ENCODE results near the gene SP100. TPM values are rescaled to one million over a fixed set of nuclear protein-coding genes. Genes with fewer than 3 reads are reported as not detected.
"Not testable (repeated sequence)": the region's sequence is repeated elsewhere in the genome, so short reads cannot be mapped to it uniquely, and the experiment has no call there.

Gene SP100
- polyA plus RNA-seq, 1 donor, result 33.5 TPM

DNA sequence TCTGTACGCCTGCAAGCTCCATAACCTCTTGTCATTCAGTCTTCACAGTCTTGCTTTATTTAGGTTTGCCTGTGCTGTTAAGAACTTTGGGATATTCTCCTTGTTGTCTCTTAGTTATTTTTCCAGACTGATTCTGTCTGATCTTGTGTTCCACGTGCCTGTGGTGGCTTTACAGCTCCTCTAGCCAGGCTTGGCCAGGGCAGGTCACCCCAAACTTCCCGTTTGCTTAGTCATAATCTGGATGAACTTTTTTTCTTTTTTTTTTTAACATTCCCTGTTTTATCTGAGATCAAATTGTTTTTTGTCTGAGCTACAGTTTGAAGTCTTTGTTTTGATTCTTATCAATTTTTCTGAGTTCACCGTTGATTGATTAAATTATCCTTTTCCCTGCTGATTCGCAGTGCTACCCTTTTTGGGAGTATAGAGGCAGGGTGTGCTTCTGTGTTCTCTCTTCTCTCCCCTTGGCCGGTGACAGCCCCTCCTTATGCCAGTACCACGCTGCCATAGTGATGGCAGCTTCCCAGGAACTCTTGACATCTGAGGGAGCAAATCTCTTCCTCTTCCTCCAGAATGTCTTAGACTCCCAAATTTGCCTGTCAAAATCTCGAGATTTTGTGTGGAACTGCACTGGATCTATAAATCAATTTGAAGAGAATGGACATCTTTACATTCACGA is 2.5 kb downstream of the SP100 start:
- DNase-seq, result no peak

DNA sequence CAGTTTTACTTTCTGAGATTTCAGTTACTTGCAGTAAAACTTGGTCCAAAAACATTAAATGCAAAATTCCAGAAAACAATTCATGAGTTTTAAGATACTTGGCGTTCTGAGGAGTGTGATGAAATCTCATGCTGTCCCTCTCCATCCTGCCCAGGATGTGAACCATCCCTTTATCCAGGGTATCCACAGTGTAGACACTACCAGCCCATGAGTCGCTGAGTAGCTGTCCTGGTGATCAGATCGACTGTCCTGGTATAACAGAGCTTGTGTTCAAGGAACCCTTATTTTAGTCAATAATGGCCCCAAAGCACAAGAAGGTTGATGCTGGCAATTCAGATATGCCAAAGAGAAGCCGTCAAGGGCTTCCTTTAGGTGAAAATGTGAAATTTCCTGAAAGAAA is 3.2 kb downstream of the SP100 start:
- DNase-seq, result no peak

DNA sequence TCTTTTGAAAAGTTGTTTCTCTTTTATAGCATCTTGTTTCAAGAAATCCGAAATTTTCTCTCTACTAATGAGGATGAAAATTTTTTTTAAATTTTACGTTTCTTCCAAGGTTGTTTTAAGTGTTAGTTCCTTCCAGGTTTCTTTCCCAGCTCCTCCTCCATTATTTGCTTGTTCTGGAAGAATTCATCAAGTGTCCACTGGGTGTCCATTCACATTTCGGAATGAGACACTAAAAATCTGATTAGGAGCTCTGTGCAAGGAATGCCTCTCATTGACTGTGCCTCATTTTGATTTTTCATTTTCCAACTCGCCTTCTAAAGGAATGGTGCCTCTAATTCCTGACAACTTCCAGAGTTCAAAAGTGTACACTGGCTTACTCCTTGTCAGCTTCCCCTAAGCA is 6.1 kb downstream of the SP100 start:
- DNase-seq, result no peak

DNA sequence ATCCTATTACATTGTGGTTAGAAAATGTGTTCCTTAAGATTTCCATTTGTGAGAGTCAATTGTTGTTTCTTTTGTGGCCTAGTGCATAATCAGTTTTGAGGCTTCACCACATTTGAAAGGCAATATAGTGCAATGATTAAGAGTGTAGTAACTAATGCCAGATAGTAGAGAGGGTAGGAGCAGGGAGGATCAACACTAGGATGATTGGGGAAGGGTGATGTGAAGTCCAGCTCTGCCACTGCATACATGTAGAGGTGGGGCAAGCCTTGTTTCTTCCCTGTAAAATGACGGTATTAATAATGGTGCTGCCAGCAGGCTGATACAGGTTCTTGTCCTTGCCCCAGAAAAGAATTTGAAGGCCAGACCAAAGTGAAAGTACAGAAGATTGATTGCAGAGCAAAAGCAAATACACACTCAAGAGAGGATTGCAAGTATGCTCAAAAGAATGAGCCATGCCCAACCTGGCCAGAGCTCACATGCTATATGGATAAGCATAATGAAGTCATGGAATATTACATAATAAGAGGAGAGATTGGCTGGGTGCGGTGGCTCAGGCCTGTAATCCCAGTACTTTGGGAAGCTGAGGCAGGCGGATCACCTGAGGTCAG is 8.0 kb downstream of the SP100 start:
- no peak for DNase-seq

DNA sequence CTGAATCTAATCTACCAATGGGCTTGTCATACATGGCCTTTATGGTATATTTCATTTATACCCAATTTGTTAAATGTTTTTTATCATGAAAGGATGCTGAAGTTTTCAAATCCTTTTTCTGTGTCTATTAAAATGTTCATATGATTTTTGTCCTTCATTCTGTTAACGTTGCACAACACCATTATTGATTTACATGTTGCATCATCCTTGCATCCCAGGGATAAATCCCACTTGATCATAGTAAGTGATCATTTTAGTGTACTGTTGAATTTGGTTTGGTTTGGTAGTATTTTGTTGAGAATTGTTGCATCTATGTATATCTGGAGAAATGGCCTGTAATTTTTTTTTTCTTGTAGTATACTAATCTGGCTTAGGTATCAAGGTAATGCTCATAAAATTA is 9.4 kb downstream of the SP100 start:
- DNase-seq, result no peak

DNA sequence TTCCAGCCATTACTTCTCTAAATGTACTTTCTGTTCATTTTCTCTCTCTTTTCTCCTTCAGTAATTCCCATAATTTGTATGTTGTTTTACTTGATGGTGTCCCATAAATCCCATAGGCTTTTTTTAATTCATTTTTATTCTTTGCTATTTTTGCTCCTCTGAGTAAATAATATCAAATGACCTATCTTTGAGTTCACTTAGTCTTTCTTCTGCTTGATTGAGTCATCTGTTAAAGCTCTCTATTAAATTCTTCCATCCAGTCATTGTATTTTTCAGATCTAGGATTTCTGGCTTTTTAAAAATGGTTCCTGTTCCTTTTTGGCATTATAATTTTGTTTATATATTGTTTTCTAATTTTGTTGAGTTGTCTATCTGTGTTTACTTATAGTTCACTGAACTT is 13.5 kb downstream of the SP100 start:
- no peak for DNase-seq

DNA sequence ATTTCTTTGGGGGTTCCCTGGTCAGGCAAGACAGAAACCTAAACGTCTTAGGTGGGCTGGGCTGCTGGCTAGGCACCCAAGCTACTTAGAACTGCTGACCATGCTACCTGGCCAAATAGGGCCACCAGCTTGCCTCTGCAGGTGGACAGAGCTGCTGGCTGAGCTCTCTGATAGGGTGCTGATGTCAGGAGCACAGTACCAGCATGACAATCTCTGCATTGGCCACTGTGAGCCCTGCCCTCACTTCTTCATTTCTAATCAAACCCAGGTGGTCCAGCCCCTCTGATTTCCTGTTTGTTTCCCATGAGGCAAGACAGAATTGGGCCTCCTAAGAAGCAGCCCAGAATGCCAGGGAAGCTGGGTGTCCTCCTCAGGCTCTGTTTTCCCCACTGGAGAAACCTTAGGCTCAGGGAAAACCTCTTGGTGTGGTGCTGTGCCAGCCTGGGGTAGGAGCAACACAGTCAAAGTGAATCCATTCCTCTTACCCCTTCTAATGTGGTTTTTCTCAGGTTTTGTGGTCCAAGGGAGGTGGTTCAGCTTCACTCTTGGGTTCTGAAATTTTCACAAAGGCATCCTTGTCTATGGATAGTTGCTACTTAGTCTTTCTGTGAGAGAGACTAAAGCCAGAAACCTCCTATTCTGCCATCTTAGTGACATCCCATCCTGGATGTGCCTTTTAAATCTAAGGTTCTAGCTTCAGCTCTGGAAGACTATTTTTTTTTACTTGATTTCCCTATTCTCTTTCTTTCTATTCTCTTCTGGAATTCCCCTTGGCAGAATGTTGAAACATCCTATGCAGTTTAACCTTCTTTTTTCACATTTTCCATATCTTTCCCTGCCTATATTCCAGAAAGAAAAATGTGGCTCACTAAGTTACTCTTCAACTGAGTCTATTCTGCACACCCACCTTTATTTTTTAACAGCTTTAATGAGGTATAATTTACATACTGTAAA is 15.2 kb downstream of the SP100 start:
- DNase-seq, result no peak

DNA sequence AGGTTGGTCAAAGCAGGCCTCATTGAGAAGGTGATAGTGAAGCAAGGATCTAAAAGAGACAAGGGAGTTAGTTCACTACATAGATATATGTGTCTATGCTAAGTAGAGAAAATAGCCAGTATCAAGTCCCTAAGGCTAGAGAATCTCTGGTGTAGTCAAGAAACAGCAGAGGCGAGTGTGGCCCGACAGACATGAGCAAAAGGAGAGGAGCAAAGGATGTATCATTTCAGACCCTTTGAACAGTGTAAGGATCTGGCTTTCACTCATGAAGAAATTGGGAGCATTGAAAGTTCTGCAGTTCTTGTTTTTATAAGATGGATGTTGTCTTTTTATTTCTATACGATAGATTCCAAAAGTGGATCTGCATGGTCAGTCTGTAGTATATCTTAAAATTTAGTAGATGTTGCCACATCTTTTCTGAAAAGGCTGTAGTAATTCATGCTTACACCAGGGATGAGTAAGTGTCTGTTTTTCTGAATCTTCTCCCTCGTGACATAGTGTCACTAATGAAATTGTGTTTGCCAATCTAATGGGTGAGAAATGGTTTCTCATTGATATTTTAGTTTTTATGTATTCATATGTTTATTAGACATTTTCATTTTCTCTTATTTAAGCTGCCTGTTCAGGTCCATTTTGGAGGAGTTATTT is 18.8 kb downstream of the SP100 start:
- DNase-seq, result no peak

DNA sequence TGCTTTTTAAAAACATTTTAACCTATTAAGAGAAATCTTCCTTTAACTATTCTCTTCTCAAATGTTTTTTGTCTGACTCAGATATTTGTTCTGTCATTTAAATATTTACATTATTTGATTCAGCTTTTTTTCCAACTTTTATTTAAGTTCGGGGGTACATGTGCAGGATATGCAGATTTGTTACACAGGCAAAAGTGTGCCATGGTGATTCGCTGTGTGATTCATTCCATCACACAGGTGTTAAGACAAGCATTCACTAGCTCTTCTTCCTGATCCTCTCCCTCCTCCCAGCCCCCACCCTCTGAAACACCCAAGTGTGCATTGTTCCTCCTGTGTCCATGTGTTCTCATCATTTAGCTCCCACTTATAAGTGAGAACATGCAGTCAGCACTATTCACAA is 19.4 kb downstream of the SP100 start:
- no peak for DNase-seq

DNA sequence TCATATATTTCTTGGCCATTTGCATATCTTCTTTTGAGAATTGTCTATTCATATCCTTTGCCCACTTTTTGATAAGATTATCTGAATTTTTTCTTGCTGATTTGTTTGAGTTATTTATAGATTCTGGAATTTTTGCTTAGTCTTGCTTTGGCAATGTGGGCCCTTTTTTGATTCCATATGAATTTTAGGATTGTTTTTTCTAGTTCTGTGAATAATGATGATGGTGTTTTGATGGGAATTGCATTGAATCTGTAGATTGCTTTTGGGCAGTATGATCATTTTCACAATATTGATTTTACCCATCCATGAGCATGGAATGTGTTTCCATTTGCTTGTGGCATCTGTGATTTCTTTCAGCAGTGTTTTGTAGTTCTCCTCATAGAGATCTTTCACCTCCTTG is 23.1 kb downstream of the SP100 start:
- not testable (repeated sequence) for DNase-seq

DNA sequence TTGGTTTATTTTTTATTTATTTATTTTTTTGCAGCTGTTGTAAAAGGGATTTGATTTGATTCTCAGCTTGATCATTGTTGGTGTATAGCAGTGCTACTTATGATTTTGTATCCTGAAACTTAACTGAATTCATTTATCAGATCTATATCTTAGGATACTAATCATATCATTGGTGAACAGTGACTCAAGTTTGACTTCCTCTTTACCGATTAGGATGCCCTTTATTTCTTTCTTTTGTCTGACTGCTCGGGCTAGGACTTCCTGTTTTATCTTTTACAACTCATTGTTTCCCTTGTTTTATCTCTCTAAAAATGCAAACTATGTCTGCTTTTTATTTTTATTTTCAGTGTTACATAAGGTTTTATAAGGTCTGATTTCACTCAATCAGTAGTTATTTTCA is 23.6 kb downstream of the SP100 start:
- DNase-seq, result no peak

DNA sequence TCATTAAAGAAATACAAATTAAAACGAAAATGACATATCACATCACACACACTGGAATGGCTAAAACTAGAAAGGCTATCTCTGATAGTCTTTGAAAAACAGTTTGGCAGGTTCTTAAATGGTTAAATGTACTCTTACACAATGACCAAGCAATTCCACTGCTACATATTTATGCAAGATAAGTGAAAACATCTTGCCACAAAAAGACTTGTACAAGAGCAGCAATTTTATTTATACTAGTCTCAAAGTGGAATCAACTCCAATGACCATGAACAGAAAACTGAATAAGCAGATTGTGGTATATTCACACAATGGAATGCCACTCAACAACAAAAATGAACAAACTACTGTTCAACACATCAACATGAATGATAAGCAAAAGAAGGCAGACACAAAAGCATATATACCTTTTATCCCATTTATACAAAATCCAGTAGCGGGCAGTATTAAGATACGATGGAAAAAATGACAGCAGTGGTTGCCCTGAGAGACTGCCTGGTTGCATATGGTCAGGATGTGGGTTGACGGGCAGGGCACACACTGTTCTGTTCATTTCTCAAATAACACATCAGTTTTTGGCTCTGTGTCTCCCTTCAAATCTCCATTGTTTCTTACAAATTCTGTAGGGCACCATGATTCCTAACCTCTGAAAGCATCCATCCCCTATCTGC is 25.4 kb downstream of the SP100 start:
- DNase-seq, result no peak

DNA sequence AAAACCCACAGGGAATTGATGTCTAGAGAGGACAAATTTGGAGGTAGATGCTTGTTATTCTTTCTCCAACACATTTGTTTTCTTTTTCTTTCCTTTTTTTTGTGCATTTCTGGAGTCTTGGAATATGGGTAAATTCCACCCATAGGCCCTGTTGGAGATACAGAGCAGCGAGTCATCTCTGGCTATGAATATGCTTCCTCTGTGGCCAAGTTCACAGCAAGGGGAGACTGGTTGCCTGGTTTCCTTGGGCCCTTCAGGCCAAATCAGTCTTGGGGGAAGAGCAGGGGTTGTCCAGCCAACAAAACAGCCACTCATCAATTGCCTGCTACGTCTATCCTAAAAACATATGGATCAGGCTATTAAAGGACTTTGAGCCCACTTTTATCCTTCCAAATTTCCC is 27.5 kb downstream of the SP100 start:
- no peak for DNase-seq

DNA sequence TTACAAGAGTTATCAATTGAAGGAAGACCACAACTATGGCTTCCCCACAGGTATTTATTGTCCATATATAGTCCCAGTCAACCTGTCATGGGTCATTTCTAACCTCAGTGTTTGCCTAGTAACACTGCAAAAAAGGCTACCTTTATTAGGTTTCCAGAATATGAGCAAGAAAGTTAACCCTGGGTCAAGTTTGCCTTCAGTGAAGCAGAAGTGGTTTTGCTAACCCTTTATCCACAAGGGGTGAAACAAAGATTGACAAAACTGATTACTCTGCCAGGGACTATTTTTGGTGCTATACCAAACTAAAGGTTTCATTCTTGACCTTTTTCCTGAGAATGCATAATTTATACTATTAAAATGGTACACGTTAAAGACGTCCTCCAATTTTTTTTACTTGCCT is 28.8 kb downstream of the SP100 start:
- no peak for DNase-seq

DNA sequence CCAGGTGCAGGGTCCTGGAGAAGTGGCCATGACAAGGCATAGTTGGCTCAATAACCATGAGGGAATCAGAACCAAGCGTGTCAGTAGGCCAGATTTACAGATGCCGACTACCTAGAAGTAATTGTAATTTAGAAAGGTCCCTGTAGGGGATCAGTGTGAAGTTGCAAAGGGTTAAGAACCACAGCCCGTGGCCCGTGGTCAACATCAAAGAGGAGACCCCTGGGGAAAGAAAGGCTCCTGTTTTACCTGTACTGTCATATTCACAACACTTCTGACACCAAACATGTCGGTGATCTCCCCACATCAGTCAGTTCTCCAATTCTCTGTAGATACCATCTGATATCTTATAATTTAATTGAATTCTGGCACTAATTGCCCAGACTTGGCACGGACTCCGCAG is 31.0 kb downstream of the SP100 start:
- DNase-seq, result no peak

DNA sequence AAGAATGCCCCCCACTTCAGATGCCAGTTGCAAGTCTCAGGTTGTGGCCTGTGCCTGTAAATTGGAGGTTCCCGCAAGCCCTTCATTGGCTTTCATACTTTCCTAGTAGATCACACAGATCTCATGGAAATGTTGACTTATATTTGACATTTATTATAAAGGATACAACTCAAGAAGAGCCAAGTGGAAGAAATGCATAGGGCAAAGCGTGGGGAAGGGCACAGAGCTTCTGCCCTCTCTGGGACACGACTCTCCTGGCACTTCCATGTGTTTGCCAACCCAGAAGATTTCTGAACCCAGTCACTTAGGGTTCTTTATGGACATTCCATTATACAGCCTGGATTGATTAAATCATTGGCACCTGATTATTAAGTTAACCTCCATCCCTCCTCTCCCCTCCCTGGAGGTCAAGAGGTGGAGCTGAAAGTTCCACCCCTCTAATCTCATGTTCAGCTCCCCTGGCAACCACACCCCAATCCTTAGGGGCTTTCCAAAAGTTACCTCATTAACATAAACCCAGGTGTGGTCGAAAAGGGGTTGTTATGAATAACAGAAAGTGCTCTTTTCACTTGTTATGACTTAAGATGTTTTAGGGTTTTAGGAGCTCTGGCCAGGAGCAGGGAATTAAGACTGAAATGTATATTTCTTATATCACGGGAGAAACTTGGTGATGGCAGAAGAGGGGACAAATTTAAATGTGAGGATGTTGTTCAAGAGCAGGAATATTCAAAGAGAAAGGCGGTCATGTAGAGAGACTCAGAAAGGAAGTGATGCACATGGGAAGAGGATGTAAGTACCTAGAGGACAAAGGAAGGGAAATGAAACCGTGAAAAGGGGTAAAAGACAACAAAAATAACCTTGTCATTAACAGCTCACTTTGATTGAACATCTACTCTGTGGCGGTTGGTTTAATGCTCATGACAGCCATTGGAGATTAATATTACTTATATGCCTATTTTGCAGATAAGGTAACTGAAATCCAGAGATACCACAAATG is 31.8 kb downstream of the SP100 start:
- no peak for DNase-seq

DNA sequence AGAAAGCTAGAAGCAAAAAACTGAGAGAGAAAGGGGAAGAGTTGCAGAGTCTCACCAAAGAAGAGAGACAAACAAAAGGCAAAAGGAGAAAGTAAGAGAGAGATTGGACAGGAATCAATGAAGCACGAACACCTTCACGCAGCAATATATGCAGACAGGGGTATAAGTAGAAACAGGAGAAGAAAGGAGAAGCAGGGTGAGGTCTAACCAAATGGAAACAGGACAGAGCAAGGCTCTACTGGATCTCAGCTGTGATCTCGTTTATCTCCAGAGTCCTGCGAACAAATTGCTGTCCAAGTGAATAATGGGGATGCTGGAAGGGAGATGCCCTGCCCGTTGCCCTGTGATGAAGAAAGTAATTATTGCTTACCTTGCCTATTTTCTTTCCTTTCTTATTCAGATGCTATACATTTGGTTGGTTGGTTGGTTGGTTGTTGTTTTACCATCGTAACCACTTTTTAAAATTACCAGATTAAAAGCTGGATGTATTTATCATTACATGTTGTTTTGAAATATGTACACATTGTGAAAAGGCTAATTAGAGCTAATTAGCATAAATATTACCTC is 34.0 kb downstream of the SP100 start:
- DNase-seq, result no peak

DNA sequence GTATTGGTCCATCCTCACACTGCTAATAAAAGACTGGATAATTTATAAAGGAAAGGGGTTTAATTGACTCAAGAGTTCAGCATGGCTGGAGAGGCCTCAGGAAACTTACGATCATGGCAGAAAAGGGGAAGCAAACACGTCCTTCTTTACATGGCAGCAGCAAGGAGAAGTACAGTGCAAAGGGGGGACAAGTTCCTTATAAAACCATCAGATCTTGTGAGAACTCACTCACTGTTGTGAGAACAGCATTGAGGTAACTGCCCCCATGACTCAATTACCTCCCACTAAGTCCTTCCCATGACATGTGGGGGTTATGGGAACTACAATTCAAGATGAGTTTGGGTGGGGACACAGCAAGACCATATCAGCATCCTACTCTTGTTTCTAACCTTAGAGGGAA is 37.0 kb downstream of the SP100 start:
- no peak for DNase-seq

DNA sequence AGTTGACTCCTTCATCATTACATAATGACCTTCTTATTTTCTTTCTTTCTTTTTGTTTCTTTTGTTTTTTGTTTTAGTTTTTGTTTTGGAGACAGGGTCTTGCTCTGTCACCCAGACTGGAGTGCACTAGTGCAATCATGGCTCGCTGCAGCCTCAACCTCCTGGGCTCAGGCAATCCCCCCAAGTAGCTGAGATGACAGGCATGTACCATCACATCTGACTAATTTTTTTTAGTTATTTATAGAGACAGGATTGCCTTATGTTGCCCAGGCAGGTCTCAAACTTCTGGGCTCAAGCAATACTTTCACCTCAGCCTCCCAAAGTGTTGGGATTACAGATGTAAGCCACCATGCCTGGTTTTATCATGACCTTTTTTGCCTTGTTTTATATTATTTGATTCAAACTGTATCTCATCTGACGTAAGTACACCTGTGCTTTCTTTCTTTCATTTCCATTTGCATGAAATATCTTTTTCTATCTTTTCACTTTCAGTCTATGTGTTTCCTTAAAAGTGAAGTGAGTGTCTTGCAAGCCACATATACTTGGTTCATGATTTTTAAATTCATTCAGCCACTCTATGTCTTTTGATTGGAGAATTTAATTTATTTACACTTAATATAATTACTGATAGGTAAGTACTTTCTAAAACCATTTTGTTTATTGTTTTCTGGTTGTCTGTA is 39.1 kb downstream of the SP100 start:
- DNase-seq, result no peak

All from left kidney (tissue), 2 donors.